ENCODE results near the gene FAM50A. TPM values are rescaled to one million over a fixed set of nuclear protein-coding genes. Genes with fewer than 3 reads are reported as not detected.

Gene FAM50A
- polyA plus RNA-seq, 1 of the 3 experiments (the other 2 are of a cell fraction) = 86.0 TPM

GRCh38 chrX:154467556-154467955, 23.6 kb downstream of the FAM50A start:
- Histone ChIP-seq H3K27ac (ENCODE audit: low read depth in 2 of 2, low read length in 1 of 2) (no peak overlapping the region), H4K20me1 (ENCODE audit: insufficient read depth) (peaks cover 13% of the 10 kb centered on the region), H3K36me3 (replicated peaks in 1 of 2; ENCODE audit: control insufficient read depth in 1 of 2, insufficient read depth in 2 of 2, low read length in 1 of 2) (peaks cover 0 to 30% of the 10 kb centered on the region in 2 experiments), H3K4me2 (no peak overlapping the region), H3F3A (replicated peaks; ENCODE audit: insufficient read depth) (no peaks in the 10 kb centered on the region), H3K9ac (no peak overlapping the region), H3K9me2 (no peaks in the 10 kb centered on the region), H3K79me2 (ENCODE audit: insufficient read depth) (0 out of 2 replicates have a peak, but pooled peaks cover 2% of the 10 kb centered on the region), H2AFZ (ENCODE audit: low read depth) (no peak overlapping the region), H3K4me3 (ENCODE audit: low read depth in 2 of 2, low read length in 1 of 2) (no peak overlapping the region), H3K4me1 (ENCODE audit: control insufficient read depth in 1 of 2, insufficient read depth in 2 of 2, low read depth in 1 of 2, low read length in 1 of 2) (no peaks in the 10 kb centered on the region), H3K9me3 (no peaks in the 10 kb centered on the region), H3K27me3 (ENCODE audit: insufficient read depth) (peaks cover 13% of the 10 kb centered on the region)
- TF ChIP-seq MEF2A (IDR thresholded peaks at IDR 0.05; ENCODE audit: borderline replicate concordance, low read depth) = no peak
- no peak for TF ChIP-seq RCOR1 (IDR thresholded peaks at IDR 0.05; ENCODE audit: low read length)
- TF ChIP-seq RFX5 (IDR thresholded peaks at IDR 0.05; ENCODE audit: low read length) = no peak
- no peak for TF ChIP-seq REST (IDR thresholded peaks at IDR 0.05; ENCODE audit: low read depth, low read length)
- TF ChIP-seq RAD21 (IDR thresholded peaks at IDR 0.05; ENCODE audit: low read length) = no peak
- no peak for TF ChIP-seq FOXM1 (IDR thresholded peaks at IDR 0.05; ENCODE audit: low read depth)
- TF ChIP-seq EZH2phosphoT487 (IDR thresholded peaks at IDR 0.05; ENCODE audit: borderline replicate concordance, low read depth) = no peak
- TF ChIP-seq FOSL2 (IDR thresholded peaks at IDR 0.05; ENCODE audit: borderline replicate concordance, low read depth) = no peak
- no peak for TF ChIP-seq MXI1 (IDR thresholded peaks at IDR 0.05; ENCODE audit: low read depth, low read length)
- no peak for TF ChIP-seq SIN3A (IDR thresholded peaks at IDR 0.05; ENCODE audit: borderline replicate concordance, low read depth, low read length)
- TF ChIP-seq SMC3 (IDR thresholded peaks at IDR 0.05; ENCODE audit: low read depth, low read length) = no peak
- TF ChIP-seq TAF1 (IDR thresholded peaks at IDR 0.05; ENCODE audit: borderline replicate concordance, low read depth, low read length) = no peak
- TF ChIP-seq, protein P1, sequence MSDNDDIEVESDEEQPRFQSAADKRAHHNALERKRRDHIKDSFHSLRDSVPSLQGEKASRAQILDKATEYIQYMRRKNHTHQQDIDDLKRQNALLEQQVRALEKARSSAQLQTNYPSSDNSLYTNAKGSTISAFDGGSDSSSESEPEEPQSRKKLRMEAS (IDR thresholded peaks at IDR 0.05; ENCODE audit: low read depth) = no peak
- TF ChIP-seq RXRA (IDR thresholded peaks at IDR 0.05; ENCODE audit: borderline replicate concordance, low read depth) = no peak
- no peak for TF ChIP-seq NFIC (IDR thresholded peaks at IDR 0.05; ENCODE audit: borderline replicate concordance)
- no peak for TF ChIP-seq GATA2 (CRISPR knock-in tag; IDR thresholded peaks at IDR 0.05)
- 78% methylated on average over 8 of the region's 21 CpGs for WGBS (ENCODE audit: low lambda C conversion rate)
- CTCF ChIA-PET = interaction anchor here (1.1 kb wide), 1 partner anchor 22 kb away, joined by 4 read pairs; no protein-coding TSS in a partner anchor
- POLR2A ChIA-PET = no interaction called here
- no peak for DNase-seq
